Activated naive CD8-positive, alpha-beta T cell treated with anti-CD3 and anti-CD28 coated beads for 36 hours (primary cell): Measurements from ENCODE around the gene TALDO1. TPM values are rescaled to one million over a fixed set of nuclear protein-coding genes. Genes with fewer than 3 reads are reported as not detected.

Experiments
- DNase-seq: peaks from one replicate; pipeline ENCODE4 v3.0.0; 2021
- H3K27ac Mint-ChIP-seq: one replicate; pipeline ENCODE4 v1.8.0; 2022; ENCODE audit warnings: mild to moderate bottlenecking, moderate library complexity, mixed read lengths
- H3K27me3 Mint-ChIP-seq: one replicate; pipeline ENCODE4 v1.8.0; 2022; ENCODE audit warnings: mild to moderate bottlenecking, mixed read lengths
- H3K36me3 Mint-ChIP-seq: one replicate; pipeline ENCODE4 v1.8.0; 2021; ENCODE audit warnings: mild to moderate bottlenecking, mixed read lengths
- H3K4me1 Mint-ChIP-seq: one replicate; pipeline ENCODE4 v1.8.0; 2021; ENCODE audit warnings: mixed read lengths
- H3K4me3 Mint-ChIP-seq: one replicate; pipeline ENCODE4 v1.8.0; 2022; ENCODE audit warnings: mild to moderate bottlenecking, moderate library complexity, mixed read lengths
- H3K9me3 Mint-ChIP-seq: one replicate; pipeline ENCODE4 v1.8.0; 2022; ENCODE audit warnings: mixed read lengths
- total RNA-seq, 2 experiments: library from RNA; stranded (reverse); gene quantifications; one replicate each; pipeline ENCODE4 v1.2.3, GENCODE V29; 2021

TALDO1 gene
- total RNA-seq, 2 experiments from 2014 or later = 231 to 243 TPM

DNA sequence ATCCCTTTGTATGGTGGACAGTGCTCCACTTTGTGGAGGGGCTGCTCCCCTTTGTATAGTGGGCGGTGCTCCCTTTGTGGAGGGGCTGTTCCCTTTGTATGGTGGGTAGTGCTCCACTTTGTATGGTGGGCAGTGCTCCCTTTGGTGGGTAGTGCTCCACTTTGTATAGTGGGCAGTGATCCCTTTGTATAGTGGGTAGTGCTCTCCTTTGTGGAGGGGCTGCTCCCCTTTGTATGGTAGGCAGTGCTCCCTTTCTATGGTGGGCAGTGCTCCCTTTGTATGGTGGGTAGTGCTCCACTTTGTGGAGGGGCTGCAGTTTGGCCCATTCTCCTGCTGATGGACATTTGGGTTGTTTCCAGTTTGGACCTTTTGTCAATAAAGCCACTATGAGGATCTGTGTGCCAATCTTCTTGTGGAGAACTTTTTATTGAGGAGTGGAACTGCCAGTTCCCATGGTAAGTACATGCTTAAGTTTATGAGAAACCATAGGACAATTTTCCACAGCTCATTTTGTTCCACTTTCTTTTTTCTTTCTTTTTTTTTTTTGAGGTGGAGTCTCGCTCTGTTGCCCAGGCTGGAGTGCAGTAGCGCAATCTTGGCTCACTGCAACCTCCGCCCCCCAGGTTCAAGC, 4.6 kb upstream of the TALDO1 start:
- Mint-ChIP-seq H3K36me3 (no peaks in the 10 kb centered on the region), H3K4me1 (peaks cover 10% of the 10 kb centered on the region), H3K4me3 (no peak overlapping the region), H3K27ac (no peak overlapping the region), H3K27me3 (no peaks in the 10 kb centered on the region), H3K9me3 (no peaks in the 10 kb centered on the region)
- no peak for DNase-seq

DNA sequence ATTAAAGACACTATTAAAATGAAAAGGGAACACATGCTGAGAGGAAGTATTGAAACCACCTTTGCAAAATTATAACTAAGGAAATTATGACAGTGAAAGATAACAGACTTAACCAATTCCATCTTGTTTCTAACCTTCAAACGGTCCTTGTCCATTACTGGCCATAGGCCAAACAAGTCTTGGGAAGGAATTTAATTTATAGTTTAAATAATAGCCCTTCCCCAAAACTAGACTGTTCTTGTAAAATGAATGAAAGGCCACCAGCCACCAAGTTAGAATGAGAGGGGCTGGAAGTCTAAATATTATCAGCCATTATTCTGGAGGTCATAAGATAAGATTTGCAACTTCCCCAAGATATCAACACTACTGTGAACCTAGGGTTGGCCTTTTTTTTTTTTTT, 1.8 kb upstream of the TALDO1 start:
- no peaks in the 10 kb centered on the region for H3K9me3 Mint-ChIP-seq
- H3K4me1 Mint-ChIP-seq = peaks cover 15% of the 10 kb centered on the region
- no peak for DNase-seq
- no peak overlapping the region for H3K4me3 Mint-ChIP-seq
- H3K27ac Mint-ChIP-seq = no peak overlapping the region
- H3K27me3 Mint-ChIP-seq = no peaks in the 10 kb centered on the region
- peaks cover 1% of the 10 kb centered on the region for H3K36me3 Mint-ChIP-seq

DNA sequence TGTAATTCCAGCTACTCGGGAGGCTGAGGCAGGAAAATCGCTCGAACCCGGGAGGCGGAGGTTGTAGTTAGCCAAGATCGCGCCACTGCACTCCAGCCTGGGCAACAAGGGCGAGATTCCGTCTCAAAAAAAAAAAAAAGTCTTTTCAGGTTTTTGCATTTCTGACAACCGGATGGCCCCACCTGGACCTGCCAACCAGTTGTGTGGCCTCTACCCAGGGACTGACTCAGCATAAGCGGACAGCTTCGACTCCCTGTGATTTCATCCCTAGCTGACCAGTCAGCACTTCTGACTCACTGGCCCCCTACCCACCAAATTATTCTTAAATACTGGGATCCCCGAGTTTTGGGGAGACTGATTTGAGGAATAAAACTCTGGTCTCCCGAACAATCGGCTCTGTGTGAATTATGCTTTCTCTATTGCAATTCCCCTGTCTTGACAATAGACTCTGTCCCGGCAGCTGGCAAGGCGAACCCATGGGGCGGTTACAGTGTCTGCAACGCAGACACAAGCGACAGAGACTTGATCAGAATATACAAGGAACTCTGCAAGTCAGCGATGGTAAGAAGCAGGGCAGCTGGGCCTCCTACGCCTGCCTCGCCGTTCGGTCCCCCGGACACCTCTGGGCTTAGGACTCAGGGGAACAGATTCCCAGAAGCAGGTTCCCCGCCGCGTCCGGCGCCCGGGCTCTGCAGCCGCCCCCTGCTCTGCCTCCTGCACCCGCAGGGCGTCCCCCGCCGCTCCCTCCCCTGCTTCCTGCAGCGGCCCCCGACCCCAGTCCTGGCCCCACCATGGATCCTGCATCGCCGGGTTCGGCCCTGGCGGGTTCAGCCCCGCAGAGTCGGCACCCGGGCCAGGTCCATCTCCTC, 741 bp upstream of the TALDO1 start:
- Mint-ChIP-seq H3K4me1 (peaks cover 15% of the 10 kb centered on the region), H3K9me3 (no peaks in the 10 kb centered on the region), H3K27me3 (no peaks in the 10 kb centered on the region), H3K4me3 (peak overlapping the region; percentile 83), H3K27ac (peak overlapping the region; percentile 70), H3K36me3 (peaks cover 1% of the 10 kb centered on the region)
- DNase-seq = peak; percentile 48

DNA sequence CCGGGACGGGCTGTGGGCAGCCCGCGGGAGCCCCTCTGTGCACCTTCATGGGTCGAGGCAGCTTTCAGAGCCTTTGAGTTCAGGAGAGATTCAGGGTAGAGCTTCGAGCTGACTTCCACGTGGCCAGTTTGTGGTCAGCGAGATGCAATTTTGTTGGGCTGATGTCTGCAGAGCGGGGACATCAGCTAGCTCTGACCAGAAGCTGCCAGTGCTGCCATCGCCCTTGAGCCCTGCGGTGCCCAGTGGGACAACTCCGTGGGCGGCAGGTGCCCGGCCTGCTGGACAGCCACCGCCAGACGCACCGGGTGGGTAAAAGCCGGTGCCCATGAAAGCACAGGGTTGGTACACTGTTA, 719 bp downstream of the TALDO1 start:
- DNase-seq = no peak
- H3K36me3 Mint-ChIP-seq = peaks cover 1% of the 10 kb centered on the region
- peak overlapping the region; percentile 86 for H3K4me3 Mint-ChIP-seq
- H3K4me1 Mint-ChIP-seq = peaks cover 15% of the 10 kb centered on the region
- H3K27ac Mint-ChIP-seq = peak overlapping the region; percentile 79
- H3K27me3 Mint-ChIP-seq = no peaks in the 10 kb centered on the region
- H3K9me3 Mint-ChIP-seq = no peaks in the 10 kb centered on the region

DNA sequence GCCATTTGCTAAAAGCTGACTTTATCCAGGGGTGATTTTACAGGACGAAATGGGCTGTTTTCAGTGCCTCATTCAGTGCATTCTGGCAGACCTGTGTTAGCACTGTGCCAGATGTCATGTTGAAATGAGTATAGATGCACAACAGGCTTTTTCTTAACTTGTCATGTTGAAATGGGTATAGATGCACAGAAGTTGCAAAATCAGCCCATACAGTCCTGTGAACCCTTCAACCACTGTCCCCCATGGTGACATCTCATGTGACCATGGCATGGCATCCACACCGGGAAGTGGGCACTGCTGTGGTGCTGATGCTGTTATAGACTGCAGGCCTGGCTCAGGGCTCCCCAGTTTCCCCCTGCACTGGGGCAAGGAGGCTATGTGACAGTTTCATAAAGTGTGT, 2.5 kb downstream of the TALDO1 start:
- no peaks in the 10 kb centered on the region for H3K27me3 Mint-ChIP-seq
- H3K9me3 Mint-ChIP-seq = no peaks in the 10 kb centered on the region
- peaks cover 1% of the 10 kb centered on the region for H3K36me3 Mint-ChIP-seq
- peak overlapping the region; percentile 23 for H3K27ac Mint-ChIP-seq
- peak overlapping the region; percentile 50 for H3K4me3 Mint-ChIP-seq
- peaks cover 15% of the 10 kb centered on the region for H3K4me1 Mint-ChIP-seq
- DNase-seq = no peak

DNA sequence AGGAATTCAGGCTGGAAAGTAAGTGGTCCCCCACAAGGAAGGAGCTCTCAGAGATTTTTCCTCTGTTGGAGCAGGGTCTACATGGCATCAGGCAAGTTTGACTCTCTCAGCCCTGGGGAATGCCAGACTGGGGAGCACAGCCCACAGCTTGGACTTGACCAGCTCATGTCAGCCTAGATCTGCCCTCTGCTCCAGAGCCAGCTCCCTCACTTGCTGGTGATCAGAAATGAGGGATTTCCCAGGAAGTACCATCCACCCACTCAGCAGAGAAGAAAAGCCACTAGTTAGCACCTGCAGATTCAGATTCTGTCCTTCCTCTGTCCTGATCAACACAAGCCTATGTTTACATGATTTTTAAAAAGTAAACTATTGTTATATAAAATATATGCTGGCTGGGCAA, 13.0 kb downstream of the TALDO1 start:
- peaks cover 14% of the 10 kb centered on the region for H3K36me3 Mint-ChIP-seq
- H3K27me3 Mint-ChIP-seq = no peaks in the 10 kb centered on the region
- H3K27ac Mint-ChIP-seq = peak overlapping the region; percentile 58

DNA sequence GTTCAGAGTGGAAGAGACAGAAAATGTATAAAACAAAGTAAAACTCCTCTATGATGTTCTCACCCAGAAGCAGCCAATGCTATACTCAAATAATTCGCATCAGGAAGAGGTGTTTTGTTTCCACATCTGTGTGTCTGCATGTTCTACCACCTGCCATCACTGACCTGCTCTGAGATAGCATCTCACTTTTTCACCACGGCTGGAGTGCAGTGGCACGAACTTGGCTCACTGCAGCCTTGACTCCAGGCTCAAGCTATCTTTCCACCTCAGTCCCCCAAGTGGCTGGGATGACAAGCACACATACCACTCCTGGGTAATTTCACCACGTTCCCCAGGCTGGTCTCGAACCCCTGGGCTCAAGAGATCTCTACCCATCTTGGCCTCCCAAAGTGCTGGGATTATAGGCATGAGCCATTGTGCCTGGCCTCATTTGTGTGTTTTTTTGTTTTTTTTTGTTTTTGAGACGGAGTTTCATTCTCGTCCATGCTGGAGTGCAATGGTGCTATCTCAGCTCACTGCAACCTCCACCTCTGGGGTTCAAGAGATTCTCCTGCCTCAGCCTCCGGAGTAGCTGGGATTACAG, 14.4 kb downstream of the TALDO1 start:
- H3K27ac Mint-ChIP-seq = no peak overlapping the region
- no peak for DNase-seq
- H3K36me3 Mint-ChIP-seq = peaks cover 15% of the 10 kb centered on the region
- peaks cover 10% of the 10 kb centered on the region for H3K4me1 Mint-ChIP-seq
- no peak overlapping the region for H3K4me3 Mint-ChIP-seq
- no peaks in the 10 kb centered on the region for H3K9me3 Mint-ChIP-seq
- H3K27me3 Mint-ChIP-seq = no peaks in the 10 kb centered on the region

More for the DNA sequence above, 13.0 kb downstream of the TALDO1 start:
- no peak for DNase-seq
- Mint-ChIP-seq H3K4me1 (peaks cover 6% of the 10 kb centered on the region), H3K9me3 (no peaks in the 10 kb centered on the region), H3K4me3 (no peak overlapping the region)

DNA sequence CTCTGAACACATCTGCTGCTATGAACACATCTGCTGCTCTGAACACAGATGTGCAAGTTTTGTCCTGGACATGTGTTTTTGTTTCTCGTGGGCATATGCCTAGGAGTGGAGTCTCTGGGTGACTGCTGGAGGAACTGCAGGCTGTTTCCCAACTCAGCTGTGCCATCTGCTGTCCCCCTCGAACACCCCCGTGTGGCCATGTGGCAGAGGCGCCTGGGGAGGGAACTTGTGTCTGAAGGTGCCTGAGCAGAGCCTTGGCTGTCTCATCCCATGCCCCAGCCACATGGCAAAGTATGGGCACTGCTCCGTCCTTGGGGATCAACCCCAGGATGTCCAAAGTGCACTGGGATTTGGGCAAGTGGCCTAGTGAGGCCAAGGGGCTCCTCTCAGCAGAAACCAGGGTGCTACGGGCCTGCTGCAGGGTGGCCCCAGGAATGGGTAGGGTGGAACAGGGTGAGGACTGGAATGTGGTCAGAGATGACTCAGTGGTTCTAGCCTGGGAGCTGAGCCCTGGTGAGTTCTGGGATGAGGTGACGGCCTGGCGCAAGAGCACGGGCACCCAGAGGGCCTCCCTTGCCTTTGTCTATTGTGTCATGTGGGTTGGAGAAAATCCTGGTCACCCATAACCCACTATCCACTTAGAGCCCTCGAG, 15.3 kb downstream of the TALDO1 start:
- Mint-ChIP-seq H3K27me3 (no peaks in the 10 kb centered on the region), H3K36me3 (peaks cover 10% of the 10 kb centered on the region), H3K4me3 (no peak overlapping the region), H3K9me3 (no peaks in the 10 kb centered on the region), H3K4me1 (peaks cover 10% of the 10 kb centered on the region), H3K27ac (no peak overlapping the region)
- DNase-seq = no peak

DNA sequence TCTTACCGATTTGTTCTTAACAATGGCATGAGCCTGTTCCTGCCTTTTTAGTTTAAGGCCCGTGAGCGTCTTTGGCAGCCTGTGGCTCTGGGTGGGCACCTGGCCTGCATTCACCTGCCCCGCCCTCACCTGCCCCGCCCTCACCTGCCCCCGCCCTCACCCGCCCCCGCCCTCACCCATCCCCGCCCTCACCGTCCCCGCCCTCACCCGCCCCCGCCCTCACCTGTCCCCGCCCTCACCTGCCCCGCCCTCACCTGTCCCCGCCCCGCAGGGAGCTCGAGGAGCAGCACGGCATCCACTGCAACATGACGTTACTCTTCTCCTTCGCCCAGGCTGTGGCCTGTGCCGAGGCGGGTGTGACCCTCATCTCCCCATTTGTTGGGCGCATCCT, 15.8 kb downstream of the TALDO1 start:
- no peak for DNase-seq
- H3K4me1 Mint-ChIP-seq = peaks cover 10% of the 10 kb centered on the region
- H3K9me3 Mint-ChIP-seq = no peaks in the 10 kb centered on the region
- no peaks in the 10 kb centered on the region for H3K27me3 Mint-ChIP-seq
- no peak overlapping the region for H3K4me3 Mint-ChIP-seq
- H3K27ac Mint-ChIP-seq = peak overlapping the region; percentile 51
- H3K36me3 Mint-ChIP-seq = peaks cover 8% of the 10 kb centered on the region

DNA sequence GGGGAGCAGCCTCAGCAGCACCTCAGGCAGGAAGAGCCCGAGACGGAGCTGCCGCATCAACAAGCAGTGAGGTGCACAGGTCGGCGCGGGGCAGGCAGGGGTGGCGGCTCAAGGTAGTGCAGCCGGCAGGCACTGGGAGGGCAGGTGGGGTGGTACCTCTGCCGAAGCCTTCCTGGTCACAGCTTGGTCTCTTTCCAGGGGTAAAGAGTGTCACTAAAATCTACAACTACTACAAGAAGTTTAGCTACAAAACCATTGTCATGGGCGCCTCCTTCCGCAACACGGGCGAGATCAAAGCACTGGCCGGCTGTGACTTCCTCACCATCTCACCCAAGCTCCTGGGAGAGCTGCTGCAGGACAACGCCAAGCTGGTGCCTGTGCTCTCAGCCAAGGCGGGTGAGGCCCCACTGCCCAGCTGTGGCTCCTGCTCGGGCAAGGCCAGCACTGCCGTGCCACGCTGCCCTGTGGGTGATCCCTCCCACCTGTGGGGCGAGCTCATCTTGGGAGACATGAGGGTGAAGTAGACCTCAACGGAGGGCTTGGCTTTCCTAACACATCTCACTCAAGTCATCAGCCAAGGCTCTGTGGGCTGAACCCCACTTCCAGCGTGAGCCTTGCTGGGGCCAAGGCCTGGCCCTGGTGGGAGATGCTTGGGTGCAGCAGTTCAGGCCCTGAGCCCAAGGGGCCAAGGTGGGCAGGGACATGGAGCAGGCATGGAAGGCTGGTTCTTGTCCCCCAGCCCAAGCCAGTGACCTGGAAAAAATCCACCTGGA, 16.5 kb downstream of the TALDO1 start:
- peaks cover 10% of the 10 kb centered on the region for H3K4me1 Mint-ChIP-seq
- H3K27ac Mint-ChIP-seq = peak overlapping the region; percentile 51
- H3K36me3 Mint-ChIP-seq = peaks cover 7% of the 10 kb centered on the region
- H3K27me3 Mint-ChIP-seq = no peaks in the 10 kb centered on the region
- no peaks in the 10 kb centered on the region for H3K9me3 Mint-ChIP-seq
- DNase-seq = no peak
- H3K4me3 Mint-ChIP-seq = no peak overlapping the region

DNA sequence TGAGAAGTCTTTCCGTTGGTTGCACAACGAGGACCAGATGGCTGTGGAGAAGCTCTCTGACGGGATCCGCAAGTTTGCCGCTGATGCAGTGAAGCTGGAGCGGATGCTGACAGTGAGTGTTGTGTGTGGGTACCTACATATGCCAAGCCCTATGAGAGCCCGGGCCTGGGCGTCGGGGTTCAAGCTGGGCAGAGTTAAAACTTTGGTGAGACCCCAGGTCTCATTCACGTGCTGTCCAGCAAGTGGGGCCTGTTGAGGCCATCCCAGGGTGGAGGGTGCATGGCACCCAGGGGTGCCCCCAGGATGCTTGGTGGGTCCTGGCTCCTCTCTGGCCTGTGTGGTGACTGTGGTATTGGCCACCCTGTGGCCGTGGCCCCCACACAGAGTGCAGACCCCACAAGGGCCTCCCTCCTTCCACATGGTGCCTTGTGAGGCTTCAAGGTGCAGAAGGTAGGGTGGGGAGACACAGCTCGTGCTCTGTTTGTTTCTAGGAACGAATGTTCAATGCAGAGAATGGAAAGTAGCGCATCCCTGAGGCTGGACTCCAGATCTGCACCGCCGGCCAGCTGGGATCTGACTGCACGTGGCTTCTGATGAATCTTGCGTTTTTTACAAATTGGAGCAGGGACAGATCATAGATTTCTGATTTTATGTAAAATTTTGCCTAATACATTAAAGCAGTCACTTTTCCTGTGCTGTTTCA, 17.2 kb downstream of the TALDO1 start:
- Mint-ChIP-seq H3K4me3 (no peak overlapping the region), H3K9me3 (no peaks in the 10 kb centered on the region), H3K27ac (peak overlapping the region; percentile 29), H3K36me3 (peaks cover 8% of the 10 kb centered on the region), H3K4me1 (peaks cover 10% of the 10 kb centered on the region), H3K27me3 (no peaks in the 10 kb centered on the region)
- no peak for DNase-seq

DNA sequence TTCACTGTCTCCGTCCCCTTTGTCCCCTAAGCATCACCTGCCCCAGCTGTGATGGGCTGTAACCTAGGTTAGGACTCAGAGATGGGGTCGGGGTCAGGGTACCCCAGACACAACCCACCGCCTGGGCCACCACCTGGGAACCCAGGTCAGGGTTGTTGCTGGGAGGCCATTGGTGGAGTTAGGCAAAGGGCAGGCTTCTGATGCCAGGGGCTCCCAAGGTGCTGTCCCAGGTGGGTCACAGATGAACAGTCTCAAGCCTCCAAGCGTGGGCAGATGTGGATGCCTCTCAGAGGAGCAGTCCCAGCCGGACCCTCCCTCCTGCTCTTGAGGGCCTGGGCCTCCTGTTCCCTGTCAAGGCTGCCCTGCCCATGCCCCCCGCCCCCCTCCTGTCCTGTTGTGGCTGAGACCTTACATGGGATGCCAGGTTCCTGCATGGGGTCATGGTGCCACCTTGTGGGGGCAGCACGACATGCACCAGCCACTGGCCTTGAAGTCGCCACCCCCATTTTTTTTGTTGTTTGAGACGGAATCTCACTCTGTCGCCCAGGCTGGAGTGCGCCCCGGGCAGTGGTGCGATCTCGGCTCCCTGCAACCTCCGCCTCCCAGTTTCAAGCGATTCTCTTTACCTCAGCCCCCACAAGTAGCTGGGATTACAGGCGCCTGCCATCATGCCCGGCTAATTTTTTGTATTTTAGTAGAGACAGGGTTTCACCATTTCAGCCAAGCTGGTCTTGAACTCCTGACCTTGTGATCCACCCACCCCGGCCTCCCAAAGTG, 17.9 kb downstream of the TALDO1 start:
- DNase-seq = peak; percentile 56
- no peak overlapping the region for H3K27ac Mint-ChIP-seq
- no peak overlapping the region for H3K4me3 Mint-ChIP-seq
- H3K36me3 Mint-ChIP-seq = peaks cover 8% of the 10 kb centered on the region
- H3K4me1 Mint-ChIP-seq = peaks cover 5% of the 10 kb centered on the region
- no peaks in the 10 kb centered on the region for H3K27me3 Mint-ChIP-seq
- no peaks in the 10 kb centered on the region for H3K9me3 Mint-ChIP-seq

DNA sequence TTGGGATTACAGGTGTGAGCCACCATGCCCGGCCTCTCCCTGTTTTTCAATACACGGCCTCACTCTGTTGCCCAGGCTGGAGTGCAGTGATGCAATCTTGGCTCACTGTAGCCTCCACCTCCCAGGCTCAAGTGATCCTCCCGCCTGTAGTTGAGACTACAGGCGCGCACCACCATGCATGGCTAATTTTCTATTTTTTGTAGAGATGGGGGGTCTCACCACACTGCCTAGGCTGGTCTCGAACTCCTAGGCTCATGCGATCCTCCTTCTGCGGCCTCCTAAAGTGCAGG, 18.5 kb downstream of the TALDO1 start:
- no peak overlapping the region for H3K27ac Mint-ChIP-seq
- H3K4me1 Mint-ChIP-seq = peaks cover 4% of the 10 kb centered on the region
- no peaks in the 10 kb centered on the region for H3K27me3 Mint-ChIP-seq
- H3K4me3 Mint-ChIP-seq = no peak overlapping the region
- no peak for DNase-seq
- H3K36me3 Mint-ChIP-seq = peaks cover 8% of the 10 kb centered on the region
- no peaks in the 10 kb centered on the region for H3K9me3 Mint-ChIP-seq
